Suprapubic skin (tissue), 4 donors: ENCODE results near the gene RHBDF1.

Source experiments
- EP300 ChIP-seq: sonication (generic); formaldehyde crosslinking; IDR thresholded peaks from one replicate; pipeline ENCODE4 v1.6.1; 2017; ENCODE audit warnings: antibody characterized with exemption
- POLR2AphosphoS5 ChIP-seq, 3 donors: sonication (generic); formaldehyde crosslinking; IDR thresholded peaks; one replicate each; pipeline ENCODE4 v1.6.1; 2017; ENCODE audit warnings: antibody characterized with exemption in 3 of 3

DNA sequence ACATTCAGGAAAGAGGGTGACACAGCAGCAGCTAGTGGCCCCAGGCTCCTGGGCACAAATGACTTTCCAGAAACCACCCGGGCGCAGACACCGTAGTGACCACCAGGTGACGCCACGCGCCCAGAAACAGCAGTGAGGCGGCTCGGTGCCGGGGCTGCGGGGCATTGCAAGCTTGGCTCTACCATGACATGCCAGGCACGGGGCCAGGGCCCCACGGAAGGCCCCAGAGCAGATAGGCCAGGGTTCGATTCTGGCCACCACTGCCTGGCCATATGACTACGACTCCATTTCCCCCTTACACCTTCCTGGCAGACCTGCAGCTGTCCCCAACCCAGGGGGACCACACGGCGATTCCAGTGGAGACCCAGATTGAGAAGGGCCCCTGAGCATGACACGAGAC lies 6.7 kb downstream of the RHBDF1 start:
- TF ChIP-seq EP300 (no peak), POLR2AphosphoS5 (IDR thresholded peaks at IDR 0.05) (peak in 1 of 3 donors; percentile 55)
